ENCODE results near the gene EMC1. TPM values are rescaled to one million over a fixed set of nuclear protein-coding genes. Genes with fewer than 3 reads are reported as not detected.

Gene EMC1
- total RNA-seq, 4 donors from 2014 or later, result 32.8 to 54.1 (median 43.0) TPM

DNA sequence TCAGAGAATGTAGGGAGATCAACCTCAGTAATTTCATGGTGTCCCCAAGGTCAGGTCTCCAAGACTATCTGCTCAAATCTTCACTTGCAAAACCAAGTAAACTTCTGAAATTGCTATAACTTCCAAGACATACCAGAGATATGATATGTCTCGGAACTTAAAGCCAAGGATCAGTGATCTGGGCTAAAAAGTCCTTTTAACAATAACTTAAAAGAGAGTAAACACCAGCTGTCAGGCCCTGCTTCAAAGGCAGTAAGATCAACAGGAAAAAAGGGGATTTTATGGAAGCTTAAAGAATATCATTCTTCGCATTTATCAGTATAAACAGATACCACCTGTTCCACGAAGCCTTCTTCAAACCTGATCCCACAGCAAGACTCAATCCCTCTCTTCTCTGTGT lies 55.0 kb downstream of the EMC1 start:
- no peaks in the 10 kb centered on the region for H3K9me3 ChIP-seq
- intact Hi-C loops (cut with DNase I), result no loop called here
- DNase-seq, result no peak
- H3K4me3 ChIP-seq (replicated peaks in 1 of 3), result no peak overlapping the region
- TF ChIP-seq, protein P1, sequence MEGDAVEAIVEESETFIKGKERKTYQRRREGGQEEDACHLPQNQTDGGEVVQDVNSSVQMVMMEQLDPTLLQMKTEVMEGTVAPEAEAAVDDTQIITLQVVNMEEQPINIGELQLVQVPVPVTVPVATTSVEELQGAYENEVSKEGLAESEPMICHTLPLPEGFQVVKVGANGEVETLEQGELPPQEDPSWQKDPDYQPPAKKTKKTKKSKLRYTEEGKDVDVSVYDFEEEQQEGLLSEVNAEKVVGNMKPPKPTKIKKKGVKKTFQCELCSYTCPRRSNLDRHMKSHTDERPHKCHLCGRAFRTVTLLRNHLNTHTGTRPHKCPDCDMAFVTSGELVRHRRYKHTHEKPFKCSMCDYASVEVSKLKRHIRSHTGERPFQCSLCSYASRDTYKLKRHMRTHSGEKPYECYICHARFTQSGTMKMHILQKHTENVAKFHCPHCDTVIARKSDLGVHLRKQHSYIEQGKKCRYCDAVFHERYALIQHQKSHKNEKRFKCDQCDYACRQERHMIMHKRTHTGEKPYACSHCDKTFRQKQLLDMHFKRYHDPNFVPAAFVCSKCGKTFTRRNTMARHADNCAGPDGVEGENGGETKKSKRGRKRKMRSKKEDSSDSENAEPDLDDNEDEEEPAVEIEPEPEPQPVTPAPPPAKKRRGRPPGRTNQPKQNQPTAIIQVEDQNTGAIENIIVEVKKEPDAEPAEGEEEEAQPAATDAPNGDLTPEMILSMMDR (IDR thresholded peaks at IDR 0.05), result no peak
- no peak for TF ChIP-seq POLR2A (IDR thresholded peaks at IDR 0.05)
- H3K36me3 ChIP-seq, result peaks cover 71 to 78% of the 10 kb centered on the region in 2 donors
- H3K27me3 ChIP-seq, result no peaks in the 10 kb centered on the region
- no peaks in the 10 kb centered on the region for H3K4me1 ChIP-seq
- no peak overlapping the region for H3K27ac ChIP-seq
- 94 to 96% methylated on average over 3 of the region's 3 CpGs for WGBS, 2 donors

DNA sequence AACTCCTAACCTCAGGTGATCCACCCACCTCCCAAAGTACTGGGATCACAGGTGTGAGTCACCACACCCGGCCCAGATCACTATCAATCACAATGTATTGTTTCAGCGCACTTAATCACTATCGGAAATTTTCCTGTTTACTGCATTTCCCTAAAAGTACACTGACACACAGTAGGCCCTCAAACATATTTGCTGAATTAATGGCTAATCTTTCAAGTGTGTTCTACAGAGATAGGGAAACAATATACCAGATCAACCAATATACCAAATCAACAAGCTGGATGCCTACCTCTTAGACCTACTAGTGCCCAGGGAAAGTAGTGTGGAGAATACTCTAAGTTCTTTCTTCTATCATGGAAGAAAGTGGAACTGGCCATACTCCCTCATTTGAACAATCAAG lies 58.3 kb downstream of the EMC1 start:
- no peaks in the 10 kb centered on the region for H3K9me3 ChIP-seq
- H3K4me1 ChIP-seq, result no peaks in the 10 kb centered on the region
- DNase-seq, result no peak
- whole genome bisulfite sequencing, 2 donors, result 95% methylated on average over 3 of the region's 3 CpGs
- no peak overlapping the region for H3K27ac ChIP-seq
- H3K27me3 ChIP-seq, result no peaks in the 10 kb centered on the region
- TF ChIP-seq POLR2A (IDR thresholded peaks at IDR 0.05), result no peak
- TF ChIP-seq, protein P1 (IDR thresholded peaks at IDR 0.05), result no peak
- no peak overlapping the region for H3K4me3 ChIP-seq (replicated peaks in 1 of 3)
- peaks cover 59 to 60% of the 10 kb centered on the region in 2 donors for H3K36me3 ChIP-seq
- intact Hi-C loops (cut with DNase I), result no loop called here

DNA sequence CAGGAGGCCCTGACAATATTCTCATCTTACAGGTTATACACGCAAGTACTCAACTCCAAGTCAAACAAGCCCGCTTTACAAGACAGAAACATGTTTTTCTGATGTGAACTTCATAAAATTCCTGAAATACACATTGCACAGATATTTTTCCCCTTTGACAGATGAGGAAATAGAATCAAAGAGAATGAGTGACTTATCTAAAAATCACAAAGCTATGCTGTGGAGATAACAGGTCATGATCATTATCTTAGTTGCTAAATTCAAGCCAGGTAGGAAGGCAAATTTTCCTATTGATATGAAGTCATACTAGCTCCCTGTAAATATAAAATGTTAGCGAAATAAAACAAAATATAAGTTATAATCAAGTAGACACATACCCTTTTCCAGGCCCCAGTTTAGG lies 59.5 kb downstream of the EMC1 start:
- Histone ChIP-seq H3K27ac (no peak overlapping the region), H3K4me1 (no peaks in the 10 kb centered on the region), H3K4me3 (replicated peaks in 1 of 3) (no peak overlapping the region), H3K36me3 (peaks cover 54 to 57% of the 10 kb centered on the region in 2 donors), H3K27me3 (no peaks in the 10 kb centered on the region), H3K9me3 (no peaks in the 10 kb centered on the region)
- no peak for DNase-seq
- intact Hi-C loops (cut with DNase I), result no loop called here
- TF ChIP-seq, protein P1 (IDR thresholded peaks at IDR 0.05), result no peak
- no peak for TF ChIP-seq POLR2A (IDR thresholded peaks at IDR 0.05)
- 96% methylated on average over 3 of the region's 3 CpGs for WGBS, 2 donors

DNA sequence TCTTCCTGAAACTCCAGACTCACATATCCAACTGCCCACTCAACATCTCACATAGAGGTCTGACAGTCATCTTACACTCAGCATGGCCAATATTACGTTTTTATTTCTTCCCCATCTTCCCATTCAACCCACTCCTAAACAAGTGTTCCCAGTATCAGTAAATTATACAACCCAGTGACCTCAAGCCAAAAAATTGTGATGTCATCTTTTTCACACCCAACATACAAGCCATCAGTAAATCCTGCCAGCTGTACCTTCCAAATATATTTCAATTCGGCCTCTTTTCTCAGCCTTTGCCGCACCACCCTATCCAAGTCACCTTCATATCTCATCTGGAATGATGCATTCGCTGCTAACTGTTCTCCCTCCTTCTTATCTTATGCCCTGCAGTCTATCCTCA lies 60.9 kb downstream of the EMC1 start:
- H3K4me1 ChIP-seq, result no peaks in the 10 kb centered on the region
- no peak for TF ChIP-seq POLR2A (IDR thresholded peaks at IDR 0.05)
- TF ChIP-seq, protein P1 (IDR thresholded peaks at IDR 0.05), result no peak
- peaks cover 56 to 58% of the 10 kb centered on the region in 2 donors for H3K36me3 ChIP-seq
- H3K9me3 ChIP-seq, result no peaks in the 10 kb centered on the region
- no peak for DNase-seq
- 92 to 94% methylated on average over 4 of the region's 4 CpGs for WGBS, 2 donors
- H3K4me3 ChIP-seq (replicated peaks in 1 of 3), result no peak overlapping the region
- H3K27me3 ChIP-seq, result no peaks in the 10 kb centered on the region
- H3K27ac ChIP-seq, result no peak overlapping the region
- intact Hi-C loops (cut with DNase I), result no loop called here

DNA sequence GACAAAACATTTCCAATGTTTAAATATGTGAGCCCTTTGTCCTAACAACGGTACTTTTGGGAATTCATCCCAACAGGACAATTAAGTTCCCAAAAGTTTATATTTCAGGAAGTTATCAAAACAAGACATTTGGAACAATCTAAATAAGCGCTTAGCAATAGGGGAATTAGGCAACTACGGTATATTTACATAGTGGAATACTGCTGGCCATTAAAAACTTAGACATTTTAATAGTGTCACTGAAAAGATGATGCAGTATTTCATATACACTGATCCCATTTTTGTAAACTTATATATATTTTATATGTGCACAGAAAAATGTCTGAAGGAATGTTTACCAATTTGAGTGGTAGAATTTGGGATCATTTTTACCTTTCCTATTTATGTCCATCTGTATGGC lies 62.1 kb downstream of the EMC1 start:
- intact Hi-C loops (cut with DNase I), result no loop called here
- no peak for DNase-seq
- Histone ChIP-seq H3K9me3 (no peaks in the 10 kb centered on the region), H3K36me3 (peaks cover 62 to 63% of the 10 kb centered on the region in 2 donors), H3K27me3 (no peaks in the 10 kb centered on the region), H3K27ac (no peak overlapping the region), H3K4me3 (replicated peaks in 1 of 3) (no peak overlapping the region), H3K4me1 (no peaks in the 10 kb centered on the region)
- TF ChIP-seq, protein P1 (IDR thresholded peaks at IDR 0.05), result no peak
- TF ChIP-seq POLR2A (IDR thresholded peaks at IDR 0.05), result no peak
- WGBS, 2 donors, result 79 to 81% methylated on average over 3 of the region's 3 CpGs

Data from thyroid gland (tissue), 4 donors.